HG03039 (cell line): ENCODE data around the gene CCND3.
A peak's percentile ranks its signal among the peaks of the same experiment; 100 is the strongest.
"Not testable (repeated sequence)": the region's sequence is repeated elsewhere in the genome, so short reads cannot be mapped to it uniquely, and the experiment has no call there.

Experiments
- ATAC-seq: cut with Tn5 transposase; IDR thresholded peaks from one replicate; pipeline ENCODE4 v1.9.1; 2021; ENCODE audit warnings: mild to moderate bottlenecking, moderate library complexity; ENCODE audit not compliant: unreplicated experiment

The CCND3 gene

GRCh38 chr6:41954668-41955067, 13.1 kb upstream of the CCND3 start:
- ATAC-seq = no peak

- ATAC-seq = no peak
Measured at GRCh38 chr6:41947581-41948220, 6.1 kb upstream of the CCND3 start.

DNA sequence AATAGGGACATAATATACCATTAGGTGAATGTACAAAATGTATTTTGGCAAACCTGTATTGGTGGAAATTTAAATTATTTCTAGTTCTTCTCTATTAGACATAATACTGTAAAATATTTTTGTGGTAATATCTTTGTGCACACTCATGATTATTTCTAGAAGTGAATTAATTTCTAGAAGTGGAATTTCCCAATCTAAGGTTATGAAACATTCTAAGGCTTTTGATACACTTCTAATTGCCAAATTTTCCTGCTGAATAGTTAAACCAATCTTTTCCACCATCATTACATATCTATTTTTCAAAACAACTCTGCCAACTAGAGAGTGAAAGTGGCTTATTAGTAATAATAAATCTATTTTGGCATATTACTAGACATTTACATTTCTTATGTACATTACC, 1.8 kb upstream of the CCND3 start:
- ATAC-seq = no peak

- not testable (repeated sequence) for ATAC-seq
Measured at GRCh38 chr6:41942882-41943281, 1.3 kb upstream of the CCND3 start.

DNA sequence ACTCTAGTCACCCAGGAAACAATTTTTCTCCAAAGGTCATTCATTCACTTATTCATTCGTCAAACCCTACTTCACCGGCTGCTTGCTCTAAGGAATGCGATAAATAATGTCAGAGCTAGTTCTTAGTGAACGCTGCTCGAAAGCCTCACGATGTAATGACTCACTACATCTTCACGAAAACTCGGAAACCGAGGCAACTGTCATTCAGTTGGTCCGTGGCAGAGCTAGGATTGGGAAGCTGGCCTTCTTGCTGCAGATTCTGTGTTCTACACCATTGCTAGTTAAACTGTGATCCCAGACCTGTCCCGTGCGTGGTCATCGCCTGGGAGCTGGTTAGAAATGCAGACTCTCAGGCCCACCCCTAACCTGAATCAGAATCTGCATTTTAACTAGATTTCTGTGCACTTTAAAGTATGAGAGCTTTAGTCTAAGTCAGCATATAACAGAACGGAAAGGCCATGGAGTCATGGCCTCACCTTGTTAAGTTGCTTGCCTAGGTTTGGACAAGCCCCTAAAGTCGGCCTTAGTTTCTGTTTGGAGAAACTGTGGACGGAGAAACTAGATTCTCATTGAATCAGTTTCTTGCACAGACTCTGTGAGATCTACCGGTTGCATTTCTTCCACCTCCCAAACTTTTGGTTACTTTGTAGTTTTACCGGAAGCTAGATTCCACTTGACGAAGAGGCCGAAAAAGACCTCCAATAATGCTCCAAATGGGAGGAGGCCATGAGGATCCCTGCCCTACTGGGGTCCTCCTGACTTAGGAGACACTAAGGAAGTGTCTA, 651 bp upstream of the CCND3 start:
- ATAC-seq = no peak

DNA sequence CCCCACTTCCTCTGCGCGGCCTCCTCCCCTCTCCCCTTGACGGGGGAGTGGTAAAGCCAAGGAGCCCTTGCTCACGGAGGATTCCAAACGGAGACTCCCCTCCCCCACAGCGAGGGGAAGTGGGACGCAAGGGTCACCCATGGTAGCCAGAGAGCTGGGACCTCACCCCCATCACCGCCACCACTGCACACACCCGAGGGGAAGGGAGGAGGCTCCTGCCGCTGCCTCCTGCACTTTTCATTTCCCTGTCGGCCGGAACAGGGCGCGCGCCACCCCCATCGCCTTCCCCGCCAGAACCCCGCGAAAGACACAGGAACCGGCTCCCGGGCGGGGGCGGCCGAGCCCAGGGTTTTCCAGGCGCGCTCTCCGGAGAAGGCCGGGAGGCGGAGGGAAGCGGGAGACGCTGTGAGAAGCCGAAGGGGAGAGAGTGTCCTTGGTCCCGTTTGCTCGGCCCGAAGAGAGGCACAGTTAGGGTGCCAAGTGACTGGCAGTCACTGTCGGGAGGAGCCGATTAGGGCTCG, 789 bp downstream of the CCND3 start:
- ATAC-seq = no peak

- no peak for ATAC-seq
Measured at GRCh38 chr6:41939848-41940758, 1.5 kb downstream of the CCND3 start.

DNA sequence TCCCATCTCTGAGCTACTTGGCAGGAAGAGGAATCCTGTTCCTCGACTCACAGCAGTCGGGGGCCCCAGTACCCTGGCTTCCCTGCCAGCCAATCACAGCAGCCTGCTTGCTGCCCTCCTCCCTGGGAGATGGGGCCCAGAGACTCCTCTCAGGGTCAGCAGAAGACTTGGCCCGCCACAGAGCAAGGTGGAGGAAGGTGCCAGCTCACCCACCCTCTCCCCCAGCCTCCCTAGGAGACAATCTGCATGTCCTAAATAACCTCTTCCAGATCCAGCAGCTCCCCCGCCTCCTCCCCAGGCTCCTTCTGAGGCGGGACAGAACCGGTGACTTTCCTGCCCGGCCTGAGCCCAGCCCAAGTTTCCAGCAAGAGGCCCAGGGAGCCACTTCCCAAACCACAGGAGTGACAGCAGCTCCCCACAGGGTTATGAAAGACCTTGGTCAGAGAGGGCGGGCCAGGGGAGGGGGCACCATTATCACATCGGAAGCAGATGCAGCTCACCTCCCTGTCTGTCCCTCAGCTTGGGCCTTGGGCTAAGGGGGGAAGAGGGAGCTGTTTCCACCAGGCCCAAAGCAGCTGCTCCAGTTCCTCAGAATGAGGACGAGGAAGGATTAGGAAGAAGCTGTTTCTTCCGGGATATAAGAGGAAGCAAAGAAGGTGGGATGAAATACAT, 2.3 kb downstream of the CCND3 start:
- no peak for ATAC-seq

- ATAC-seq = no peak
Measured at GRCh38 chr6:41938590-41939175, 2.9 kb downstream of the CCND3 start.

DNA sequence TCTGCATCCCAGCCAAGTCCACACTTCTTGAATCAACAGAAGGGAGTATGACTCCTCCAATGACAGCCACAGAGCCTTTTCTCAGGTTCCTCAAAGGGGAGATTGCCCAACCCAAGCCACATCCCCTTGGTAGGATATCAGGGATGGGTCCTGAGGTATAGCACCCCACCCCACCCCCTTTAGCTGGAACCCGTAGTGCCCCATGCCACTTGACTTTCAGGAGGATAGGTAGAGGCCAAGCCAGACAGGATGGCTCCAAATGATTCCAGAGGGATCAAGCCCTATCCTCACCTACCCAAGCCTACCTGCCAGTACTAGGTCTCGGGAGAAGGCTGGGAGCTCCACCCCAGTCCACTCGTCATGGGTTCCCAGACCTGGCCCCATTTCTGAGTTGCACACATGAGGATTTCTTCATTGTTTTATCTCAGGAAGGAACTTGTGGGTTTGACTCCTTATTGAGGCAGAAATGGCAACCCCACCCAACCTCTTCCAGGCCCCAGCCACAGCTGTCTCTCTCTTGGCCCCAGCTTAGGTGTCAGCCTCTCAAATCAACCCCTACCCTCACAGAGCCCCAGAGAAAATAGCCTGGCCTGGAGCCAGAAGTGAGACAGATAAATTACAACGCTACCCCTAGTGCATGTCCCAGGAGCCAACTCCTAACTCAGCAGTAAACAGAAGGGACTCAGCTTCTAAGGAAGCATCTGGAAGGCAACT, 3.6 kb downstream of the CCND3 start:
- no peak for ATAC-seq

DNA sequence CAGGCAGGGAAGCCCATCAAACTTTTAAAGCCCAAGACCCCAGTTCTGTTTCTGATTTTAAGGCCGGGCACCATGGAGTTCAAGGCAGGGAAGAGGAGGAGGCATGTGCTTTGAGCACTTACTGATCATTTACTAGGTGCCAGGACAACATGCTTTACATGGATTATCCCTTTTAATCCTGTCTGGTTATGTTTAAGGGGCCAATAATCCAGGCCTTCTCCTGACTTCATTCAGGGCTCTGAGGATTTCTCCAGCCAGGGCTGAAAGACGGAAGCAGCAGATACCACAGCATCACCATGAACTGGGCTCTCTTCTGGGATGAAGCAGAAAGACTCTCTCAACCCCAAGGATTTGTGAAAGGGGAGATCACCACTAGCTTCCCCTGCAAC, 4.1 kb downstream of the CCND3 start:
- ATAC-seq = no peak

GRCh38 chr6:41936073-41936837, 5.4 kb downstream of the CCND3 start:
- peak; percentile 42 for ATAC-seq

DNA sequence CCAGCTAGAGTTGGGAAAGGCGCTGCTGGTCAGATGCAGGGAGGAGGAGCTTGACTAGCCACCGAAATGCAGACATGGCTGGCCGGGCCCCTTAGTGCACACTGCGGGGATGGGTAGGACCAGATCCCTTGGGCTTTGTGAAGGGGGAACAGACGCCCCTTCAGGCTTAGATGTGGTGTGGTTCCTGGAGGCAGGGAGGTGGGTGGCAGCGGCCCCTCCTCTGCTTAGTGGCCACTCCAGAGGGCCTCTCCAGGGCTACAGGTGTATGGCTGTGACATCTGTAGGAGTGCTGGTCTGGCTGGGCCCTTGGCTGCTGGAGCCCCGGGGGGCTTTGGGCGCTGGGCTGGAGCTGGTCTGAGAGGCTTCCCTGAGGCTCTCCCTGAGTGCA, 5.9 kb downstream of the CCND3 start:
- no peak for ATAC-seq

DNA sequence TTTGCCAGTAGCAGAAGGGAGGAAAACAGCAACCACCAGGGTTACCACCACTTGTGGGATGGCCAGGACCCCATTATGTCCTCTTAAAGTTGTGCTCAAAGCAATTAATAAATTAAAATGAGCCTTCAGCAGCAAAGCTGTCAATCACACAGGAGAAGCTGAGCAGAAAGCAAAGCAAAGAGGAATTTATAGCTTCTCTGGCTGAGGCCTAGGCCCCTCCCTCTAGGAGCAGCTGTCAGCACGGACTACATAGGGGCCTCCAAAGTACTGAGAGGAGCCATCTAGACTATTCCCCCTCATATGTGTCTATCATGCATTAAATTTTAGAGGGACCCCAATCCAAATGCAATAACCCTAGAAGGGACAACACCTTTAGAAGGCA, 6.4 kb downstream of the CCND3 start:
- ATAC-seq = no peak

DNA sequence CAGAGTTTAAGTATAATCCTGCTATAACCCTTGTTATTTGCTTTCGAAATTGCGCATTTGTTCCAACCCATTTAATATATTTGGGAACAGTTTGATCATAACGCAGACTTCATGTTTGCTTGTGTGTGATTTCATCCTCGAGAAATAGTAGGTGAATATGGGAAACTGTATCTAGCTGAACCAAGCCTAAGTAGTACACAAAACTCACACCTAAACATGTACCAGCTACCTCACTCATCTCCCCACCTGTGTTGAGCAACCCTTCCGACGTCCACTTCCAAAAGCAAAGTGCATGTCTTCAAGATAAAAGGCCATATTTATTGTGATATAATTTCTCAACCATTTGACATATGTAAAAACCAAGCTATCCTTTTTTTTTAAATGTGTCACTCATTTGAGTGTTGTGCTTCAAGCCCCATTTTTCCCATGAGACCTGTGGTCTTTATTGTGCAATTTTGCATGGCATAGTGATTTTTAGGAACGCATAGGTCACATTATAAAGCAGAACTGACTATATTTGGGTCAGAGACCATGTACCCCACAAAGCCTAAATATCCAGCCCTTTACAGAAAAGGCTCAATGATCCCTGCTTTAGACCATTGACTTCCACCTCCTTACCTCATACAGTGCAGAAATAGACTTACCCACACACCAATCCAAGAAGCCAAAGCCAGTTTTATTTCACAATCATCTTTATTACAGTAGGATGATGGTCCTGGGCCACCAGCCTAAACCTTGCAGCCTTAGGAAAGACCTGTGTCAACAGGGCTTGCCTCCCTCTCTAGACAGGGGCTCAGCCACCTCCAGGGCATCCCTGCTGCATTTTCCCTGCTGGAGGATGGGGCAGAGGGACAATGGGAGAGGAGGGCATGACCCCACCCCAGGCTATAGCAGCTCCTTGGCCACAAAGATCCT, 7.1 kb downstream of the CCND3 start:
- no peak for ATAC-seq

GRCh38 chr6:41932378-41932777, 9.2 kb downstream of the CCND3 start:
- no peak for ATAC-seq

GRCh38 chr6:41931792-41932191, 9.8 kb downstream of the CCND3 start:
- ATAC-seq = no peak

GRCh38 chr6:41929924-41930323, 11.7 kb downstream of the CCND3 start:
- ATAC-seq = no peak
